Activated T-helper 17 cell treated with anti-CD3 and anti-CD28 coated beads, Interleukin-2, amount 50 U/mL, for 72 hours (primary cell): ENCODE measurements around the gene SPIRE1. TPM values are rescaled to one million over a fixed set of nuclear protein-coding genes. Genes with fewer than 3 reads are reported as not detected.

Source experiments
- ATAC-seq: fragments of 150-1000 bp; cut with Tn5 transposase; replicated peaks from 2 replicates; pipeline ENCODE4 v1.10.0; 2021; ENCODE audit warnings: mild to moderate bottlenecking, moderate library complexity
- H3K27ac Mint-ChIP-seq: one replicate; pipeline ENCODE4 v1.8.0; 2022; ENCODE audit warnings: mixed read lengths
- H3K27me3 Mint-ChIP-seq: one replicate; pipeline ENCODE4 v1.8.0; 2022; ENCODE audit warnings: mixed read lengths
- H3K36me3 Mint-ChIP-seq: one replicate; pipeline ENCODE4 v1.8.0; 2022; ENCODE audit warnings: low read depth, mild to moderate bottlenecking, mixed read lengths
- H3K4me1 Mint-ChIP-seq: one replicate; pipeline ENCODE4 v1.8.0; 2022; ENCODE audit warnings: mixed read lengths
- H3K4me3 Mint-ChIP-seq: one replicate; pipeline ENCODE4 v1.8.0; 2022; ENCODE audit warnings: mild to moderate bottlenecking, mixed read lengths
- H3K9me3 Mint-ChIP-seq: one replicate; pipeline ENCODE4 v1.8.0; 2022; ENCODE audit warnings: mixed read lengths
- total RNA-seq, 2 donors: library from RNA; stranded (reverse); gene quantifications; one replicate each; pipeline ENCODE4 v1.2.3, GENCODE V29; 2022

The SPIRE1 gene
- 10 to 100 TPM in 1 of 2 donors, 1 to 10 TPM in 1; 5.0 to 12.4 TPM for total RNA-seq

DNA sequence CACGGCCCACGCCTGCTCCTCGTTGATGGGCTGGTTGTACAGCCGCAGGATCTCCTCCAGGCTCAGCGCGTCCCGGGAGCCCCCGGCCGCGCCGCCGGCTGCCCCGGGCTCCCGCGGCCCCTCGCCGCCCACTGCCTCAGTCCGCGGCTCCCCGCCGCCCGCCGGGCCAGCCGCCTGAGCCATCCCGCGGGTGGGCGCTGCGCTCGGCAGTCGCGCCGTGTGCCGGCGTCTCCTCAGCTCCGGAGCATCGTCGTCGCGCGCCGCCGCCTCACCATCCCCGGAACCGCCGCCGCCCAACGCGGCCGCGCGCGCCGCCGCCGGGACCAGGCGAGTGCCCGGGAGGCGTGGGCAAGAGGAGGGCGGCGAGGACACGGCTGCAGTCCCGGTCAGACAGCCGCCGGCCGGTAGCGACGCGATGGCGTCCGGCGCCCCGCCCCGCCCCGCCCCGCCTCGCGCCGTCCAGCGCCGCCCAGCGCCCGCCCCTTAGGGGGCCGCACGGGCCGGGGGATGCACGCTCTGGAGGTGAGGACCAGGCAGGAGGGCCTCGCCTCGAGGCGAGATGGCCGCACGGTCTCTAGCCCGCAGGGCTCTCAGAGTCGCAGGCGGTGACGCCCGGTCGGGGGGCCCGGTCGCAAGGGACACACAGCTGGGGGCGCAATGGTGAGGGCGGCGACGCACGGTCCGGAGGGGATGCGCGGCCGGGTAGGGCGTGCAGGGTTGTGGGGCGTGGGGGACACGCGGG lies at the start of gene SPIRE1:
Gene SPIRE1, minus strand, starts transcription at position 424 of the 742 bp plus-strand sequence. Its CDS starts 241 bp downstream, at position 183.
- Mint-ChIP-seq H3K9me3 (no peaks in the 10 kb centered on the region), H3K4me3 (peak within 1 kb of the TSS; percentile 67), H3K27me3 (no peaks in the 10 kb centered on the region), H3K4me1 (peaks cover 14% of the 10 kb centered on the region), H3K27ac (no peak within 1 kb of the TSS), H3K36me3 (no peaks in the 10 kb centered on the region)
- ATAC-seq, result peak; percentile 66

DNA sequence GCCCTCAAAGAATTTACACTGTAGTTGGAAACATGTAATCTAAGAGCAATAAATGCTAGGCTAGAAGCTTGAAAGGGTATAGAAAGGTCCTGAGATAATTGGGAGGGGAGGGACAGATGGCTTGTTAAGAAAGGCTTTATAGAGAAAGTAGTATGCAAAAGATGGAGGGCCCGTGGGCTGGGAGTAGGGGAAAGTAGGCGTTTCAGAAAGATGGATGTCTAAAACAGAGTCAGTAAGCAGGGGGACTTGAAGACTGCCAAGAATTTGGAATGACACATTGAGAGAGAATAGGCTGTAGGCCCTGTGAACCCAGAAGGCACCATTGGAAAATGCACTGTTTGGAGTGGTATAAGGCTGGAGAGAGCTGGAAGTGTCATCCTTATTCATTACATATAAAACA lies 45.8 kb upstream of the SPIRE1 start:
- H3K27me3 Mint-ChIP-seq, result no peaks in the 10 kb centered on the region
- H3K27ac Mint-ChIP-seq, result peak overlapping the region; percentile 86
- H3K9me3 Mint-ChIP-seq, result no peaks in the 10 kb centered on the region
- H3K4me3 Mint-ChIP-seq, result peak overlapping the region; percentile 87
- H3K4me1 Mint-ChIP-seq, result peaks cover 35% of the 10 kb centered on the region
- peak; percentile 17 for ATAC-seq
- H3K36me3 Mint-ChIP-seq, result peaks cover 74% of the 10 kb centered on the region

DNA sequence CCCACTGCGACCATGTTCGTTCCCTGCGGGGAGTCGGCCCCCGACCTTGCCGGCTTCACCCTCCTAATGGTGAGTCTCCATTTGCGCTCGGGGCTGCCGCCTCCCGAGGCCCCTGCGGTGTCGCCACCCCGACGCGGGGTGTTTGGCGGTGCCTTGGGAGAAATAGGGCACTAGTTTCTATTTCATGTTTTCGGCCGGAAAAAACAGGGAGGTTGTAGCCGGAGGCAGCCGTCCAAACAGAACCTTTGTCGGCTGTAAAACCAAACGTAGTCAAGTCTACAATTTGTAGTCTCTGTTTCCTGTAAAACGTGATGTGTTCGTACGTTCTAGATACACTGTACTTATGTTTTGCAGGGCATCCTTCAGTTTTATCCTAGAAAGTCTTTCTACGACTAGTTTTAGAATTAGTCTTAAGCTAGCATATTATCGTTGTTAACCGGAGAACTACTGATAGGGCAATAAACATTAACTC lies 45.2 kb upstream of the SPIRE1 start:
- Mint-ChIP-seq H3K36me3 (peaks cover 74% of the 10 kb centered on the region), H3K27me3 (no peaks in the 10 kb centered on the region), H3K4me3 (peak overlapping the region; percentile 87), H3K27ac (peak overlapping the region; percentile 86), H3K4me1 (peaks cover 35% of the 10 kb centered on the region), H3K9me3 (no peaks in the 10 kb centered on the region)
- peak; percentile 61 for ATAC-seq

DNA sequence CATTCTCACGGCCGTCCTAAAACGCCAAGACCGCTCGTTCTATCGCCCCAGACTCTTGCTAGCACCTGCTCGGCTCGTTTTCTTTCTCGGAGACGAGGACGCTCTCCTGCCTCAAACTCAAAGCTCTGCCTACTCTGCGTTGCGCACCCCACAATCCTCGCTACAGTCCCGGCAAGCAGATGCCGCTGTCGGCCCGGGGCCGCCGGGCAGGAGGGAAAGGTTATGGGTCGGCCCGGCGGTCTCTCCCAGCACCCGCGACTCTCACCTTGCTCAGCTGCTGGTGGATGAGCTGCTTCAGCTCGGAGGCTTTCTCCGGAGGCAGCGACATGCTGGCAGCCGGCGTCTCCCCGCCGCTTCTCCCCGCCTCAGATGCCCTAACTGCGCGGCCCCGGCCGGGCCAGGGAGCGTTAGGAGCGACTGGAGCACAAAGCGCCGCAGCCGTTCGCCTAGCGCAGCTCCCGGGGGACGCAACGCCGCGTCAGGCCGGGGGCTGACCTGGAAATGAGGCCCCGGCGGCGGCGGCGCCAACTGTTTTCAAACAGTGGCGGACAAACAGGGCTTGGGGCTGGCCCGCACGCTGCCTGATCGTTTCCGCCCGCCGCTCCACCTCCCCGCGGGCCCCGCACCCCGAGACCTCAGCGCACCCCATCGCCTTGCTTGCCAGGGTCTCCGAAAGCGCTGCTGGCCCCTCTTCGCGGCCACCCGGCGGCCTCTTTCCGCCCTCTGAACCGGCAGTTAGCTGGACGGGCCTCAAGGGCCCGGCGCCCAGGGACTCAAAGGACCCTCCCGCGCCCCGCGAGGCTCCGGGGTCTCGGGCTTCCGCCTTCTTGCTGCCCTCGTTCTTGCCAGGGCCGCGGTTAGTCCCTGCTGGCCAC lies 44.6 kb upstream of the SPIRE1 start, which contains the start of the genes CEP76 and PSMG2:
Gene CEP76, minus strand, starts transcription at position 503 of the 875 bp plus-strand sequence. Its CDS starts 175 bp downstream, at position 328.
Gene PSMG2, plus strand, starts transcription at position 822 of the 875 bp plus-strand sequence. CDS start 66 bp downstream, outside the sequence.
- peaks cover 71% of the 10 kb centered on the region for H3K36me3 Mint-ChIP-seq
- peak within 1 kb of the TSS; percentile 86 for H3K27ac Mint-ChIP-seq
- peaks cover 35% of the 10 kb centered on the region for H3K4me1 Mint-ChIP-seq
- no peaks in the 10 kb centered on the region for H3K9me3 Mint-ChIP-seq
- peak; percentile 87 for ATAC-seq
- H3K27me3 Mint-ChIP-seq, result no peaks in the 10 kb centered on the region
- H3K4me3 Mint-ChIP-seq, result peak within 1 kb of the TSS; percentile 87

DNA sequence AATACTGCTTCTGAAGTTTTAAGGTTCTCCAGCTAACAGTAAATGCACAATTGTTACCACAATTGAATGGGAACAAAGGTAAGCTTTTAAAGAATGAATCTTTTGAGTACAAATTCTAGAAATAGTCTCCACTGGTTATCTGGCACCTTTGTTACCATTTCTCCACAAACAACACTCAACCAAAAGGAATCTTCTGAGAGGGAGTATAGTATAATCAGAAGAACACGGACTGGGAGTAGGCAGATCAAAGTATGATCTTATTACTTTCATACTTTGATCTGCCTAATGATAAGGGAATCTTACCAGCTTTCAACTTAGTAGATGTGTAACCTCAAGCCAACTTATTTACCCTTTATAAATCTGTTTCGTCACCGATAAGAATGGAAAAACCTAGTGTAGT lies 43.3 kb upstream of the SPIRE1 start:
- H3K4me3 Mint-ChIP-seq, result peak overlapping the region; percentile 87
- H3K27ac Mint-ChIP-seq, result peak overlapping the region; percentile 86
- H3K27me3 Mint-ChIP-seq, result no peaks in the 10 kb centered on the region
- ATAC-seq, result no peak
- peaks cover 32% of the 10 kb centered on the region for H3K4me1 Mint-ChIP-seq
- H3K9me3 Mint-ChIP-seq, result no peaks in the 10 kb centered on the region
- peaks cover 67% of the 10 kb centered on the region for H3K36me3 Mint-ChIP-seq

DNA sequence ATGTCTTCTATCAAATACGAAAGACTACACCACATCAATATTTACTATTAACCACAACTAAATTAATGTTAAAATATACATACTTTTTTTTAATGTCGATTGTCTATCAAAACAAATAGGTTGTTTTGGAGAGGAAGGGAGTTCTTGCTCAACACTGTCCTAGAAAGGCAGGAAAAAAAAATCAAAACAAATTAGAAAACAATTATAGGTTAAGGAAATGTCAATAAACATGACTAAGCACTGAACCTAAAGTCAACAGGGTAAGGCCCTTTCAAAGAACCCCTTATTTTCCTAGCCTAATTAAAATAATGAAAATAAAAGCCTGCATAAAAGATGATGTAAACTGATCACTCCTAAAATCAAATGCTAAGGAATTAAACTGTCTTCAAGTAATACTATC lies 41.8 kb upstream of the SPIRE1 start:
- no peak overlapping the region for H3K4me3 Mint-ChIP-seq
- H3K4me1 Mint-ChIP-seq, result peaks cover 23% of the 10 kb centered on the region
- H3K27ac Mint-ChIP-seq, result no peak overlapping the region
- H3K9me3 Mint-ChIP-seq, result no peaks in the 10 kb centered on the region
- peaks cover 65% of the 10 kb centered on the region for H3K36me3 Mint-ChIP-seq
- no peaks in the 10 kb centered on the region for H3K27me3 Mint-ChIP-seq
- no peak for ATAC-seq

DNA sequence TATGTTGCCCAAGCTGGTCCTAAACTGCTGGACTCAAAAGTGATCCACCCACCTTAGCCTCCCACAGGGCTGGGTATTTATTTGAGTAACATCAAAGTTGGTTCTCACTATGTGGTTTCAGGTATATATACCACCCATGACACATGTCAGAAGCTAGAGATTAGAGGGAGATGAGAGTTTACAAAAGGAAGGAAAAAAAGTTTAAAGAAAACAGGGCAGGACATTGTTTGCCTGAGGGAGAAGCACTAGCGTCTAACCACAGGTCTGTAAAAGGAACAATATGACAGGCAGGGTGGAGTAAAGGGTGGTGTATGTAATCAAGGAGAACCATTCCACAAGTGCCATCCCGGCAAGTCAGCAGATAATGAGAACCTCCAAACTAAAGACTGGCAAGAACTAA lies 36.1 kb upstream of the SPIRE1 start:
- peak; percentile 84 for ATAC-seq
- H3K4me3 Mint-ChIP-seq, result no peak overlapping the region
- H3K27ac Mint-ChIP-seq, result peak overlapping the region; percentile 34

DNA sequence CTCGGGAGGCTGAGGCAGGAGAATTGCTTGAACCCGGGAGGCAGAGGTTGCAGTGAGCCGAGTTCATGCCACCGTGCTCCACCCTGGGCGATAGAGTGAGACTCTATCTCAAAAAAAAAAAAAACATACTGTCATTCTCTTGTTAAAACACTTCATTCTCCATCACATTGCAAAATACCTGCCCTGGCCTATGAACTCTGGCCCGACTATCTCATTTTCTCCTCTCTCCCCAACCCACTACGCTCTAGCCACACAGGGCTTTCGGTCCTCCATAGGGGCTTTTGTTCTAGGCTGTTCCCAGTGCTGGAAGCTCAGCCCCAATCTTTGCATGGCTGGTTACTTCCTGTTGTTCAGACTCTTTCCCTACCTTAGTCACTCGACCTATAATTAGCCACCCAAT lies 34.3 kb upstream of the SPIRE1 start:
- Mint-ChIP-seq H3K27me3 (no peaks in the 10 kb centered on the region), H3K4me1 (peaks cover 14% of the 10 kb centered on the region), H3K27ac (no peak overlapping the region), H3K4me3 (no peak overlapping the region), H3K9me3 (no peaks in the 10 kb centered on the region), H3K36me3 (peaks cover 38% of the 10 kb centered on the region)
- no peak for ATAC-seq

More for the DNA sequence above, 36.1 kb upstream of the SPIRE1 start:
- H3K27me3 Mint-ChIP-seq, result no peaks in the 10 kb centered on the region
- peaks cover 14% of the 10 kb centered on the region for H3K4me1 Mint-ChIP-seq
- H3K9me3 Mint-ChIP-seq, result no peaks in the 10 kb centered on the region
- peaks cover 54% of the 10 kb centered on the region for H3K36me3 Mint-ChIP-seq

DNA sequence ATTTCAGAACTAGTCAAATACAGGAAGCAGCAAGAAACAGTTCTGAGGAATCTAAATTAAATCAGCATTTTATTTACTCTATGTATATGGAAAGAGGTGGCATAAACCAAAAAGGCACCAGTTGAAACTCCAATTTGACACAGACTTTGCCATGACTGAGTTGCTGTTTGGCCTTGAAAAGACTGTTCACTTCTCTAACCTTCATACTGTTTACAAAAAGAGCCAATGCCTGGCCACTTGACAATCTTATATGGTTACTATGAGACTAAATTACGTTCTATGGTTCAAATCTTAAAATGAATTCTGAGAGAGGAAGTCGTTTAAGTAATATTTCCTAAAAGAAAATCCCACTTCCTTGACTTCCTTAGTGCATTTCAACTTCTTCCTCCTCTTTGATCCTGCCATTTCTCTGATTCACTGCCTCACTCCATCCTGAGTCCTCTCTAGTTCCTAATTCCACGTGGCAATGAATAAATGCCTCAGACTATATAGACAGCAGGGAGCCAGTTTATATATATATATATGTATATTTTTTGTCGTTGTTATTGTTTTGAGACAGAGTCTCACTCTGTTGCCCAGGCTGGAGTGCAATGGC lies 31.4 kb upstream of the SPIRE1 start:
- Mint-ChIP-seq H3K9me3 (no peaks in the 10 kb centered on the region), H3K27ac (no peak overlapping the region), H3K27me3 (no peaks in the 10 kb centered on the region), H3K4me3 (no peak overlapping the region), H3K36me3 (peaks cover 17% of the 10 kb centered on the region), H3K4me1 (peaks cover 14% of the 10 kb centered on the region)
- no peak for ATAC-seq

DNA sequence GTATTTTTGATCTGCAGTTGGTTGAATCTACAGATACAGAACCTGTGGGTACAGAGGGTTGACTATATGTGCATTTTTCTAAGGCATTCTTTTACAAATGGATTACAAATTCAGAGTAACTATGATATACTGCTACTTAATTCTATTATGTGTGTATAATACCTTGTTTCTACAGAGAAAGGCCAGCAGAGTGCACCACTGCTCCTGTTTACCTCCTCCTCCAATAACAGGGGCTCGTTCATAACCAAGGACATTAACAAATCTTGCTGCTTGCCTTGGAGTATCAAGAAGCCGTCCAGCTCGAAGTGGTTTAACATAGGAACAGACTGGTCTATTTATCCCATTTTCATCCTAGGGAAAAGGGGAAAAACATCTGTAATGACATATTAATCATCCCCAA lies 28.2 kb upstream of the SPIRE1 start:
- H3K9me3 Mint-ChIP-seq, result no peaks in the 10 kb centered on the region
- H3K27me3 Mint-ChIP-seq, result no peaks in the 10 kb centered on the region
- H3K4me3 Mint-ChIP-seq, result no peak overlapping the region
- ATAC-seq, result no peak
- no peaks in the 10 kb centered on the region for H3K4me1 Mint-ChIP-seq
- peaks cover 18% of the 10 kb centered on the region for H3K36me3 Mint-ChIP-seq
- H3K27ac Mint-ChIP-seq, result no peak overlapping the region

DNA sequence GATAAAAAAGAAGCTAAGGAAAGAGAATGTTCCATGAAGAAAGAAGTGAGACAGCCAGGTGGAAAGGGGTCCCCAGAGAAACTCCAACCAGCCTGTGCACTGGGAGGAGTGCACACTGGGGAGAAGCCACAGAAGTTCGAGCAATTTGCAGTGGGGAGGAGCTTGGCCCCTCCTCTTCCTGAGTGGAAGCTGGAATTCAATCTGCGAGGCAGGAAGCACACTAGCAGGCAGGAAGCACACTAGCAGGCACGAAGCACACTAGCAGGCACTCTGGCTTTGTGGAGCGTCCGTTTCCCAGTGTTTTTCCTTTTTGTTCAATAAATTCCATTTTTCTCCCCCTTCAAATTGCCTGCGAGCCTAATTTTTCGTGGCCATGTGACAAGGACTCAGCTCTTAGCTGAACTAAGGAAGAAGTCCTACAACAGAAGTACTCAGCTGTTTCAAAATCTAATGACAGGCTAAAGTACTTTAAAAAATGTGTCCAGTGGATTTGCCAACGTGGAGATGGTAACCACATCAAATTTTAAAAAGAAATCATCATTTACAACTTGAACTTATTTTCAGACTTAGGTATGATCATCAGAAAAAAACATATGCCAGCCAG lies 21.4 kb upstream of the SPIRE1 start:
- H3K27me3 Mint-ChIP-seq, result no peaks in the 10 kb centered on the region
- H3K4me1 Mint-ChIP-seq, result peaks cover 5% of the 10 kb centered on the region
- ATAC-seq, result no peak
- peak overlapping the region; percentile 78 for H3K27ac Mint-ChIP-seq
- H3K9me3 Mint-ChIP-seq, result no peaks in the 10 kb centered on the region
- H3K4me3 Mint-ChIP-seq, result peak overlapping the region; percentile 9
- H3K36me3 Mint-ChIP-seq, result peaks cover 71% of the 10 kb centered on the region

DNA sequence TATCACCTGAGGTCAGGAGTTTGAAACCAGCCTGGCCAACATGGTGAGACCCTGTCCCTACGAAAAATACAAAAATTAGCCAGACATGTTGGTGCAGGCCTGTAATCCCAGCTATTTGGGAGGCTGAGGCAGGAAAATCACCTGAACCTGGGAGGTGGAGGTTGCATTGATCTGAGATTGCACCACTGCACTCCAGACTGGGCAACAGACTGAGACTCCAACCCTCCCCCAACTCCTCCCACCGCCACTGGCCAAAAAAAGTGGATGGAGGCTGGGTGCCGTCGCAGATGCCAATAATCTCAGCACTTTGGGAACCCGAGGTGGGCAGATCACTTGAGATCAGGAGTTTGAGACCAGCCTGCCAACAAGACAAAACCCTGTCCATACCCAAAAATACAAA lies 10.1 kb upstream of the SPIRE1 start:
- H3K4me1 Mint-ChIP-seq, result no peaks in the 10 kb centered on the region
- no peak overlapping the region for H3K27ac Mint-ChIP-seq
- H3K4me3 Mint-ChIP-seq, result no peak overlapping the region
- peaks cover 10% of the 10 kb centered on the region for H3K36me3 Mint-ChIP-seq
- ATAC-seq, result no peak
- no peaks in the 10 kb centered on the region for H3K9me3 Mint-ChIP-seq
- H3K27me3 Mint-ChIP-seq, result no peaks in the 10 kb centered on the region

DNA sequence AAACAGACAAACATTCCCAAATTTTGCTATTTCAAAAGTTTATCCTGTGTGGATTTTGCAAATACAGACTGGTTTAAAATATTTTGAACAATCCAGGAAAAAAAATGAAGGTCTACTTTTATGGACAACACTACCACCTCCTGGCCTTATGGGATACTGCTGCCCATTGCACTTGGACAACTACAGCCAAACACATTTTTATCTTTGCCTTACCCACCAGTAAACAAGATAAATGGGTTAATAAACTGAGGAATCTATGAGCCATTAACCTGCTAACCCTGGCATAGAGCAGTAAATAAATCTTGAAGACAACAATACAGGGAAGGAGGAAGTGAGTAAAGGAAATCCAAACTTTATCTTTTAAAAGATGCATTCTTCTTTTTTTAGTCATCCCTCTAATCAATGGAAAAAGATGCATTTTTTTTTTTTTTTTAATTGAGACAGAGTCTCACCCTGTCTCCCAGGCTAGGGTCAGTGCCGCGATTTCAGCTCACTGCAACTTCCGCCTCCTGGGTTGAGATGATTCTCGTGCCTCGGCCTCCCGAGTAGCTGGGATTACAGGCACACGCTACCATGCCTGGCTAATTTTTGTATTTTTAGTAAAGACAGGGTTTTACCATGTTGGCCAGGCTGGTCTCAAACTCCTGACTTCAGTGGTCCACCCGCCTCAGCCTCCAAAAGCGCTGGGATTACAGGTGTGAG lies 2.1 kb upstream of the SPIRE1 start:
- H3K4me3 Mint-ChIP-seq, result no peak overlapping the region
- H3K9me3 Mint-ChIP-seq, result no peaks in the 10 kb centered on the region
- no peak overlapping the region for H3K27ac Mint-ChIP-seq
- H3K4me1 Mint-ChIP-seq, result peaks cover 7% of the 10 kb centered on the region
- no peaks in the 10 kb centered on the region for H3K36me3 Mint-ChIP-seq
- no peak for ATAC-seq
- H3K27me3 Mint-ChIP-seq, result no peaks in the 10 kb centered on the region
